ENCODE data around the gene CYB561. TPM values are rescaled to one million over a fixed set of nuclear protein-coding genes. Genes with fewer than 3 reads are reported as not detected.
A peak's percentile ranks its signal among the peaks of the same experiment; 100 is the strongest.

The CYB561 gene
- polyA plus RNA-seq, 3 donors, result 5.2 to 11.8 (median 8.3) TPM

DNA sequence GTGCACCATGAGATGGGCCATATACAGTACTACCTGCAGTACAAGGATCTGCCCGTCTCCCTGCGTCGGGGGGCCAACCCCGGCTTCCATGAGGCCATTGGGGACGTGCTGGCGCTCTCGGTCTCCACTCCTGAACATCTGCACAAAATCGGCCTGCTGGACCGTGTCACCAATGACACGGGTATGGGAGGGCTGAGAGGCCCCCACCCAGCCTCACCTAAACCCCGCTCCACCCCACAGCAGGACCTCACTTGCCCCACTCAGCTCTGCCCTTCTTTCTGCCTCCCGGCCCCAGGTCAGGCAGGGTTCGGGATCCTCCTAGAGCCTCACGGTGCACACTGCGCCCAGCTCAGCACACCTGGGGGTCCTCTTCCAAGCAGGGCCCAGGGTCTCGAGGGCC lies 36.4 kb upstream of the CYB561 start:
- H3K27me3 ChIP-seq (ENCODE audit: control insufficient read depth in 2 of 2, insufficient read depth in 2 of 2, low read length in 2 of 2), result peaks cover 0 to 15% of the 10 kb centered on the region in 2 donors
- Mint-ChIP-seq H3K27me3 (ENCODE audit: low read depth in 3 of 3) (peaks cover 18 to 22% (median 20%) of the 10 kb centered on the region in 3 donors), H3K27ac (peak overlapping the region in 1 of 7 donors; percentile 15), H3K4me1 (peaks cover 6% of the 10 kb centered on the region), H3K4me3 (no peak overlapping the region), H3K9me3 (peaks cover 0 to 4% (median 2%) of the 10 kb centered on the region in 7 donors), H3K36me3 (peaks cover 1 to 4% of the 10 kb centered on the region in 2 donors)
- H3K36me3 ChIP-seq (replicated peaks in 1 of 2; ENCODE audit: control insufficient read depth in 1 of 2, insufficient read depth in 2 of 2, low read length in 2 of 2), result no peaks in the 10 kb centered on the region
- H3K4me2 ChIP-seq (replicated peaks; ENCODE audit: extremely low read depth, low read length, poor library complexity, severe bottlenecking), result no peak overlapping the region
- peaks cover 7 to 8% of the 10 kb centered on the region in 2 donors for H3K4me1 ChIP-seq (ENCODE audit: control insufficient read depth in 1 of 2, insufficient read depth in 2 of 2, low read length in 2 of 2)
- 92% methylated on average over 16 of the region's 16 CpGs for WGBS (ENCODE audit: insufficient coverage)
- TF ChIP-seq CTCF (IDR thresholded peaks at IDR 0.05), result no peak
- H4K20me1 ChIP-seq (ENCODE audit: insufficient read depth, low read length), result no peaks in the 10 kb centered on the region
- peaks cover 0 to 6% of the 10 kb centered on the region in 2 donors for H3K9me3 ChIP-seq (replicated peaks in 1 of 2; ENCODE audit: control insufficient read depth in 1 of 2, insufficient read depth in 1 of 2, low read length in 2 of 2)
- H3K9ac ChIP-seq (ENCODE audit: insufficient read depth, low read length, poor library complexity, severe bottlenecking), result no peak overlapping the region
- DNase-seq, result no peak
- H3K79me2 ChIP-seq (ENCODE audit: insufficient read depth, low read length), result no peaks in the 10 kb centered on the region
- no peak overlapping the region for H3K4me3 ChIP-seq (replicated peaks in 1 of 3; ENCODE audit: low read depth in 2 of 3, low read length in 3 of 3)
- intact Hi-C loops (cut with micrococcal nuclease), result no loop called here
- H2AFZ ChIP-seq (ENCODE audit: insufficient read depth, low read depth, low read length, poor library complexity, severe bottlenecking), result no peak overlapping the region
- no peak overlapping the region for H3K27ac ChIP-seq (ENCODE audit: low read depth in 1 of 2, low read length in 2 of 2)

DNA sequence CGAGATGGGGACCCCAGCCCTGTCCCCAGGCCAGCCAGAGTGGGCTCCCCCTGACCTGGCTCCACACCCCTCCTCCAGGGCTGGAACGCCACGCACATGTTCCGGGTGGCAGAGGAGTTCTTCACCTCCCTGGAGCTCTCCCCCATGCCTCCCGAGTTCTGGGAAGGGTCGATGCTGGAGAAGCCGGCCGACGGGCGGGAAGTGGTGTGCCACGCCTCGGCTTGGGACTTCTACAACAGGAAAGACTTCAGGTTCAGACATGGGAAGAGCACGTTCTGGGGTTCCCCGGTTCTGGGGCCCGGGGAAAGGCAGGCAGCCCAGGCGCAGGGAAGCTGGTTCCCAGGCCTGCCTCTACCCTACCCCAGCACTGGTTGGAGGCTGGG lies 35.4 kb upstream of the CYB561 start:
- Mint-ChIP-seq H3K4me1 (peaks cover 9% of the 10 kb centered on the region), H3K27me3 (ENCODE audit: low read depth in 3 of 3) (peaks cover 15 to 30% (median 22%) of the 10 kb centered on the region in 3 donors), H3K36me3 (peaks cover 3 to 5% of the 10 kb centered on the region in 2 donors), H3K27ac (no peak overlapping the region), H3K9me3 (peaks cover 0 to 5% (median 2%) of the 10 kb centered on the region in 7 donors), H3K4me3 (no peak overlapping the region)
- Histone ChIP-seq H3K9ac (ENCODE audit: insufficient read depth, low read length, poor library complexity, severe bottlenecking) (no peak overlapping the region), H4K20me1 (ENCODE audit: insufficient read depth, low read length) (no peaks in the 10 kb centered on the region), H3K79me2 (ENCODE audit: insufficient read depth, low read length) (no peaks in the 10 kb centered on the region), H2AFZ (ENCODE audit: insufficient read depth, low read depth, low read length, poor library complexity, severe bottlenecking) (no peak overlapping the region), H3K9me3 (replicated peaks in 1 of 2; ENCODE audit: control insufficient read depth in 1 of 2, insufficient read depth in 1 of 2, low read length in 2 of 2) (peaks cover 0 to 7% of the 10 kb centered on the region in 2 donors), H3K27ac (ENCODE audit: low read depth in 1 of 2, low read length in 2 of 2) (no peak overlapping the region), H3K4me1 (ENCODE audit: control insufficient read depth in 1 of 2, insufficient read depth in 2 of 2, low read length in 2 of 2) (peaks cover 9 to 18% of the 10 kb centered on the region in 2 donors), H3K36me3 (replicated peaks in 1 of 2; ENCODE audit: control insufficient read depth in 1 of 2, insufficient read depth in 2 of 2, low read length in 2 of 2) (no peaks in the 10 kb centered on the region), H3K27me3 (ENCODE audit: control insufficient read depth in 2 of 2, insufficient read depth in 2 of 2, low read length in 2 of 2) (peaks cover 0 to 22% of the 10 kb centered on the region in 2 donors), H3K4me3 (replicated peaks in 1 of 3; ENCODE audit: low read depth in 2 of 3, low read length in 3 of 3) (no peak overlapping the region), H3K4me2 (replicated peaks; ENCODE audit: extremely low read depth, low read length, poor library complexity, severe bottlenecking) (no peak overlapping the region)
- intact Hi-C loops (cut with micrococcal nuclease), result no loop called here
- no peak for DNase-seq
- WGBS (ENCODE audit: insufficient coverage), result 93% methylated on average over 14 of the region's 16 CpGs
- no peak for TF ChIP-seq CTCF (IDR thresholded peaks at IDR 0.05)
